ENCODE measurements around the gene TBC1D1.

- TF ChIP-seq CTCF (optimal IDR thresholded peaks at IDR 0.05 in 1 of 3, IDR thresholded peaks at IDR 0.05 in 1 of 3, conservative IDR thresholded peaks at IDR 0.05 in 1 of 3; ENCODE audit: extremely low read depth in 1 of 3, insufficient read depth in 2 of 3, low read length in 3 of 3) (no peak), EZH2 (IDR thresholded peaks at IDR 0.05; ENCODE audit: low read length) (no peak)
These were observed 240.0 kb downstream of the TBC1D1 start for GRCh38 chr4:38130884-38131283.

Measured in keratinocyte (primary cell).